OCI-LY7 (cell line): ENCODE measurements around the gene SLC7A11.

Experiments used
- EZH2phosphoT487 ChIP-seq: fragments of 200-600 bp; sonication (generic); IDR thresholded peaks from 2 replicates; pipeline ENCODE4 v1.6.1; 2018; ENCODE audit warnings: low read depth, borderline replicate concordance, mild to moderate bottlenecking, mixed run types, antibody characterized with exemption, low read length, moderate library complexity, mixed read lengths
- TF ChIP-seq, protein P1 (sequence below): fragments of 200-600 bp; sonication (generic); conservative IDR thresholded peaks from 2 replicates; pipeline ENCODE4 v1.5.1; 2014; ENCODE audit warnings: mild to moderate bottlenecking, antibody characterized with exemption, low read length, moderate library complexity, mixed read lengths

DNA sequence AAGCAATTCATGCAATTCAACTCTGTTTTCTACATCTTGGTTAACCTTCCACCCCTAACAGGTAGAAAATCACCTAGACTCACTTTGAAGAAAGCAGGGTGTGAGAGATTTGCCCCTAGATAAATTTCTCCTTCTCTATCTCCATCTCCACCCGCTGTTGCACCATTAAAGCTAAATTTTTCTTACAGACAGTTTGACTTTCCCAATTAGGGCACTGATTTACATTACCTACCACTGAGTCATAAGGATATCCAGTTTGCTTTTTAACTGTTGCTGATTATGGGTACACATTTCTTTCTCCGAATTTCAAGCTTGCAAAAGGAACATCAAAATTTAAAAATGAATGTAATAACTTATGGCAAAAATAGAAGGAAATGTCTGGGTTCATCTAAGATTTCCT, 13.0 kb downstream of the SLC7A11 start:
- no peak for TF ChIP-seq EZH2phosphoT487
- TF ChIP-seq, protein P1, sequence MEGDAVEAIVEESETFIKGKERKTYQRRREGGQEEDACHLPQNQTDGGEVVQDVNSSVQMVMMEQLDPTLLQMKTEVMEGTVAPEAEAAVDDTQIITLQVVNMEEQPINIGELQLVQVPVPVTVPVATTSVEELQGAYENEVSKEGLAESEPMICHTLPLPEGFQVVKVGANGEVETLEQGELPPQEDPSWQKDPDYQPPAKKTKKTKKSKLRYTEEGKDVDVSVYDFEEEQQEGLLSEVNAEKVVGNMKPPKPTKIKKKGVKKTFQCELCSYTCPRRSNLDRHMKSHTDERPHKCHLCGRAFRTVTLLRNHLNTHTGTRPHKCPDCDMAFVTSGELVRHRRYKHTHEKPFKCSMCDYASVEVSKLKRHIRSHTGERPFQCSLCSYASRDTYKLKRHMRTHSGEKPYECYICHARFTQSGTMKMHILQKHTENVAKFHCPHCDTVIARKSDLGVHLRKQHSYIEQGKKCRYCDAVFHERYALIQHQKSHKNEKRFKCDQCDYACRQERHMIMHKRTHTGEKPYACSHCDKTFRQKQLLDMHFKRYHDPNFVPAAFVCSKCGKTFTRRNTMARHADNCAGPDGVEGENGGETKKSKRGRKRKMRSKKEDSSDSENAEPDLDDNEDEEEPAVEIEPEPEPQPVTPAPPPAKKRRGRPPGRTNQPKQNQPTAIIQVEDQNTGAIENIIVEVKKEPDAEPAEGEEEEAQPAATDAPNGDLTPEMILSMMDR = no peak
